Neuronal stem cell (in vitro differentiated cells): ENCODE data around the gene CD59.

Experiments
- DNase-seq: peaks from one replicate; pipeline ENCODE4 v3.0.0-alpha.2; 2013; ENCODE audit warnings: low spot score
- H2AFZ ChIP-seq: one replicate; pipeline ENCODE4 v1.6.1; 2013; ENCODE audit warnings: mild to moderate bottlenecking, low read length, inconsistent platforms
- H2AK5ac ChIP-seq: 2 replicates; pipeline ENCODE4 v1.6.1; 2013; ENCODE audit warnings: low read depth, mild to moderate bottlenecking, inconsistent platforms, low read length, moderate library complexity, mixed read lengths
- H2BK120ac ChIP-seq: 2 replicates; pipeline ENCODE4 v1.6.1; 2013; ENCODE audit warnings: low read depth, mild to moderate bottlenecking, inconsistent platforms, low read length, moderate library complexity, mixed read lengths
- H2BK12ac ChIP-seq: one replicate; pipeline ENCODE4 v1.6.1; 2013; ENCODE audit warnings: low read length, inconsistent platforms
- H2BK15ac ChIP-seq: 2 replicates; pipeline ENCODE4 v1.6.1; 2013; ENCODE audit warnings: mild to moderate bottlenecking, low read length, inconsistent platforms, mixed read lengths
- H2BK5ac ChIP-seq: one replicate; pipeline ENCODE4 v1.6.1; 2013; ENCODE audit warnings: inconsistent platforms, mild to moderate bottlenecking, low read length, moderate library complexity
- H3K14ac ChIP-seq: one replicate; pipeline ENCODE4 v1.6.1; 2013; ENCODE audit warnings: low read length, inconsistent platforms
- H3K18ac ChIP-seq: 2 replicates; pipeline ENCODE4 v1.6.1; 2013; ENCODE audit warnings: low read length, inconsistent platforms
- H3K23ac ChIP-seq: 2 replicates; pipeline ENCODE4 v1.6.1; 2013; ENCODE audit warnings: low read depth, mild to moderate bottlenecking, mixed read lengths, low read length, inconsistent platforms; ENCODE audit not compliant: poor library complexity
- H3K27ac ChIP-seq: replicated peaks from 3 replicates; pipeline ENCODE4 v1.5.1; 2013; ENCODE audit warnings: low read length, inconsistent platforms
- H3K27me3 ChIP-seq, 3 experiments: 2 replicates each; pipeline ENCODE4 v1.6.1; 2013; ENCODE audit warnings: low read length in 3 of 3, mild to moderate bottlenecking in 2 of 3, inconsistent platforms in 1 of 3, low read depth in 1 of 3, mixed read lengths in 1 of 3, moderate library complexity in 1 of 3; ENCODE audit not compliant: control insufficient read depth in 3 of 3, insufficient read depth in 3 of 3
- H3K36me3 ChIP-seq, 2 donors: replicated peaks in 1 of 2; 2 replicates each; pipeline ENCODE4 v1.6.1; 2013; ENCODE audit warnings: low read length in 2 of 2; ENCODE audit not compliant: control insufficient read depth in 2 of 2, insufficient read depth in 2 of 2
- H3K4ac ChIP-seq: 2 replicates; pipeline ENCODE4 v1.6.1; 2013; ENCODE audit warnings: inconsistent platforms, mild to moderate bottlenecking, low read length, moderate library complexity
- H3K4me1 ChIP-seq, 2 donors: 1 replicate in 1 of 2; 2 replicates in 1 of 2; pipeline ENCODE4 v1.6.1; 2013; ENCODE audit warnings: low read length in 2 of 2, low read depth in 1 of 2; ENCODE audit not compliant: control insufficient read depth in 2 of 2, insufficient read depth in 1 of 2
- H3K4me2 ChIP-seq: one replicate; pipeline ENCODE4 v1.6.1; 2013; ENCODE audit warnings: mild to moderate bottlenecking, low read length, inconsistent platforms; ENCODE audit not compliant: insufficient read depth, poor library complexity, severe bottlenecking
- H3K4me3 ChIP-seq, 2 donors: 2 replicates each; pipeline ENCODE4 v1.5.1; 2013; ENCODE audit warnings: low read length in 2 of 2, mild to moderate bottlenecking in 2 of 2, inconsistent platforms in 1 of 2, moderate library complexity in 1 of 2
- H3K79me1 ChIP-seq: one replicate; pipeline ENCODE4 v1.6.1; 2013; ENCODE audit warnings: low read depth, mild to moderate bottlenecking, inconsistent platforms, low read length, moderate library complexity
- H3K9ac ChIP-seq: one replicate; pipeline ENCODE4 v1.6.1; 2013; ENCODE audit warnings: mild to moderate bottlenecking, low read depth, low read length, inconsistent platforms; ENCODE audit not compliant: poor library complexity
- H3K9me3 ChIP-seq, 2 donors: replicated peaks in 1 of 2; 2 replicates each; pipeline versions ENCODE3 to v1.6.1; 2013; ENCODE audit warnings: low read length in 2 of 2, mild to moderate bottlenecking in 2 of 2, inconsistent platforms in 1 of 2, low read depth in 1 of 2, mixed read lengths in 1 of 2, moderate library complexity in 1 of 2; ENCODE audit not compliant: control insufficient read depth in 2 of 2, insufficient read depth in 1 of 2
- H4K8ac ChIP-seq: one replicate; pipeline ENCODE4 v1.6.1; 2013; ENCODE audit warnings: low read depth, mild to moderate bottlenecking, inconsistent platforms, low read length, moderate library complexity
- H4K91ac ChIP-seq: one replicate; pipeline ENCODE4 v1.6.1; 2013; ENCODE audit warnings: low read length, low read depth, mild to moderate bottlenecking, inconsistent platforms; ENCODE audit not compliant: poor library complexity
- WGBS, 2 donors: extraction: QIAGEN DNeasy Blood & Tissue Kit; methylation state at CpG; one replicate each; pipeline ENCODE4 v1.1.7; 2013; ENCODE audit warnings: missing lambda C conversion rate in 2 of 2, mixed read lengths in 1 of 2; ENCODE audit not compliant: insufficient read length in 2 of 2, insufficient replicate concordance in 1 of 2; ENCODE audit errors: extremely low coverage in 2 of 2; 5-methylcytosine and 5-hydroxymethylcytosine counted together

CD59 gene

GRCh38 chr11:33701302-33702230 lies 34.7 kb downstream of the CD59 start:
- H2BK15ac ChIP-seq: no peak overlapping the region
- no peak overlapping the region for H3K23ac ChIP-seq
- H3K36me3 ChIP-seq: peaks cover 2 to 7% of the 10 kb centered on the region in 2 donors
- H3K14ac ChIP-seq: no peak overlapping the region
- H3K4me3 ChIP-seq: peak overlapping the region in 1 of 2 donors; percentile 49
- no CpG with 5 or more reads among the region's 7 CpGs for WGBS, 2 donors
- H4K8ac ChIP-seq: no peak overlapping the region
- H3K4ac ChIP-seq: no peak overlapping the region
- H3K18ac ChIP-seq: no peak overlapping the region
- no peaks in the 10 kb centered on the region for H3K79me1 ChIP-seq
- no peak overlapping the region for H2BK5ac ChIP-seq
- H2BK120ac ChIP-seq: no peak overlapping the region
- H2AK5ac ChIP-seq: no peak overlapping the region
- no peak overlapping the region for H2BK12ac ChIP-seq
- H3K27ac ChIP-seq: no peak overlapping the region
- H2AFZ ChIP-seq: peak overlapping the region; percentile 92
- H3K4me2 ChIP-seq: peak overlapping the region; percentile 59
- peaks cover 7 to 8% of the 10 kb centered on the region in 2 donors for H3K4me1 ChIP-seq
- no peaks in the 10 kb centered on the region for H3K27me3 ChIP-seq
- H4K91ac ChIP-seq: no peak overlapping the region
- H3K9me3 ChIP-seq: peaks cover 0 to 3% of the 10 kb centered on the region in 2 donors
- DNase-seq: no peak
- H3K9ac ChIP-seq: no peak overlapping the region

GRCh38 chr11:33700502-33701271 lies 35.5 kb downstream of the CD59 start, which contains the start of gene C11orf91:
C11orf91 (minus strand) TSS chr11:33700826; CDS start chr11:33700740, 86 bp downstream.
- Histone ChIP-seq H3K27ac (no peak within 1 kb of the TSS), H3K27me3 (no peaks in the 10 kb centered on the region), H3K23ac (peak within 1 kb of the TSS; percentile 90), H2BK120ac (no peak within 1 kb of the TSS), H3K4me1 (peaks cover 7 to 8% of the 10 kb centered on the region in 2 donors), H2BK12ac (no peak within 1 kb of the TSS), H3K14ac (peak within 1 kb of the TSS; percentile 63), H4K8ac (no peak within 1 kb of the TSS), H3K4me3 (peak within 1 kb of the TSS; percentile 49 to 89), H2AK5ac (no peak within 1 kb of the TSS), H4K91ac (no peak within 1 kb of the TSS), H3K4ac (no peak within 1 kb of the TSS), H2BK15ac (no peak within 1 kb of the TSS), H3K79me1 (no peaks in the 10 kb centered on the region), H3K9me3 (peaks cover 0 to 3% of the 10 kb centered on the region in 2 donors), H3K36me3 (peaks cover 2% of the 10 kb centered on the region in 2 donors), H2BK5ac (no peak within 1 kb of the TSS), H3K4me2 (peak within 1 kb of the TSS; percentile 84), H3K18ac (peak within 1 kb of the TSS; percentile 96), H2AFZ (peak within 1 kb of the TSS; percentile 92), H3K9ac (peak within 1 kb of the TSS; percentile 82)
- peak; percentile 96 for DNase-seq
- WGBS, 2 donors: no CpG with 5 or more reads among the region's 72 CpGs

GRCh38 chr11:33700063-33700501 lies 36.1 kb downstream of the CD59 start:
- no peak for DNase-seq
- H2AK5ac ChIP-seq: no peak overlapping the region
- H3K4me2 ChIP-seq: peak overlapping the region; percentile 84
- H3K27ac ChIP-seq: no peak overlapping the region
- H3K4me3 ChIP-seq: peak overlapping the region in 1 of 2 donors; percentile 76
- H3K9ac ChIP-seq: peak overlapping the region; percentile 73
- H3K4ac ChIP-seq: no peak overlapping the region
- H3K4me1 ChIP-seq: peaks cover 11 to 14% of the 10 kb centered on the region in 2 donors
- peak overlapping the region; percentile 92 for H3K18ac ChIP-seq
- no peak overlapping the region for H4K8ac ChIP-seq
- peak overlapping the region; percentile 63 for H3K14ac ChIP-seq
- no peak overlapping the region for H2BK120ac ChIP-seq
- no peaks in the 10 kb centered on the region for H3K79me1 ChIP-seq
- H3K9me3 ChIP-seq: peaks cover 0 to 3% of the 10 kb centered on the region in 2 donors
- H4K91ac ChIP-seq: no peak overlapping the region
- WGBS, 2 donors: no CpG with 5 or more reads among the region's 25 CpGs
- H2BK12ac ChIP-seq: no peak overlapping the region
- no peaks in the 10 kb centered on the region for H3K27me3 ChIP-seq
- no peak overlapping the region for H2BK15ac ChIP-seq
- H2AFZ ChIP-seq: peak overlapping the region; percentile 92
- H3K36me3 ChIP-seq: peaks cover 0 to 2% of the 10 kb centered on the region in 2 donors
- H2BK5ac ChIP-seq: no peak overlapping the region
- H3K23ac ChIP-seq: no peak overlapping the region
